GM12878 (cell line): Measurements from ENCODE around the gene EFHD2. TPM values are rescaled to one million over a fixed set of nuclear protein-coding genes. Genes with fewer than 3 reads are reported as not detected.

Experiments
- ATAC-seq: fragments of 200-7000 bp; cut with Tn5 transposase; 3 replicates; pipeline ENCODE4 v1.9.1; 2020; ENCODE audit warnings: mild to moderate bottlenecking, moderate library complexity
- BruUV-seq: library from RNA; stranded (reverse); fragments of 400-500 nt; replicated peaks from 2 replicates; lab custom pipeline; 2021; lab: Mats Ljungman, UMichigan
- CTCF ChIA-PET: fragments of 300-600 bp; sonication (Branson Sonifier 250); formaldehyde crosslinking; extraction: SDS; loops from one replicate; lab custom pipeline; 2021; ENCODE audit warnings: inconsistent platforms; lab: Yijun Ruan, JAX
- POLR2A ChIA-PET: fragments of 350-600 bp; formaldehyde crosslinking; extraction: SDS; loops from one replicate; lab custom pipeline; 2021; ENCODE audit warnings: inconsistent platforms; lab: Charles Lee
- RAD21 ChIA-PET: fragments of 300-600 bp; sonication (Branson Sonifier 250); formaldehyde crosslinking; loops from one replicate; lab custom pipeline; 2023; ENCODE audit warnings: antibody characterized with exemption; ENCODE audit not compliant: unreplicated experiment; lab: Charles Lee
- SMC1A ChIA-PET: fragments of 300-600 bp; sonication (Branson Sonifier 250); formaldehyde crosslinking; loops from one replicate; lab custom pipeline; 2023; ENCODE audit not compliant: unreplicated experiment, uncharacterized antibody; lab: Charles Lee
- DNase-seq: peaks from one replicate; pipeline ENCODE4 v3.0.0-alpha.2; 2011; ENCODE audit warnings: low read depth, low spot score
- FAIRE-seq: peaks from 3 replicates; lab custom pipeline; 2011; peaks lifted over from hg19 to GRCh38; lab: Jason Lieb, UNC
- H2AFZ ChIP-seq: 2 replicates; pipeline ENCODE4 v1.6.0; 2011; ENCODE audit warnings: low read depth, low read length, control low read depth; ENCODE audit not compliant: control insufficient read depth
- H3K27ac ChIP-seq: 2 replicates; pipeline ENCODE4 v1.5.1; 2011; ENCODE audit warnings: control low read depth; ENCODE audit not compliant: control insufficient read depth, insufficient read depth
- H3K27me3 ChIP-seq, 2 experiments: replicated peaks in 1 of 2; 2 replicates each; pipeline versions ENCODE4 v1.6.0 to v1.6.1; 2011; ENCODE audit warnings: low read length in 1 of 2; ENCODE audit not compliant: control insufficient read depth in 2 of 2, insufficient read depth in 2 of 2
- H3K36me3 ChIP-seq, 2 experiments: 2 replicates each; pipeline ENCODE4 v1.5.1; 2011; ENCODE audit warnings: low read length in 1 of 2; ENCODE audit not compliant: control insufficient read depth in 2 of 2, insufficient read depth in 2 of 2
- H3K4me1 ChIP-seq: 2 replicates; pipeline ENCODE4 v1.6.1; 2011; ENCODE audit warnings: mild to moderate bottlenecking, low read length, moderate library complexity, mixed read lengths; ENCODE audit not compliant: control insufficient read depth, insufficient read depth
- H3K4me2 ChIP-seq: 2 replicates; pipeline ENCODE4 v1.6.0; 2011; ENCODE audit warnings: control low read depth; ENCODE audit not compliant: control insufficient read depth, insufficient read depth
- H3K4me3 ChIP-seq: fragments of 200-600 bp; sonication (generic); 2 replicates; pipeline ENCODE4 v1.5.1; 2016
- H3K79me2 ChIP-seq: 2 replicates; pipeline ENCODE4 v1.6.0; 2011; ENCODE audit warnings: low read length; ENCODE audit not compliant: control insufficient read depth, insufficient read depth
- H3K9ac ChIP-seq: 2 replicates; pipeline ENCODE4 v1.8.0; 2011; ENCODE audit warnings: low read length, control low read depth, mixed read lengths; ENCODE audit not compliant: control insufficient read depth, insufficient read depth
- H3K9me3 ChIP-seq: replicated peaks from 3 replicates; pipeline ENCODE4 v1.5.1; 2011; ENCODE audit warnings: mild to moderate bottlenecking, low read length; ENCODE audit not compliant: control insufficient read depth, insufficient read depth
- H4K20me1 ChIP-seq: 2 replicates; pipeline ENCODE4 v1.6.0; 2011; ENCODE audit not compliant: control insufficient read depth, insufficient read depth
- ASH2L ChIP-seq: fragments of 300-600, 200-600 bp; sonication (generic); IDR thresholded peaks from 2 replicates; pipeline ENCODE4 v1.6.1; 2017; ENCODE audit warnings: low read depth, mild to moderate bottlenecking, borderline replicate concordance
- BRCA1 ChIP-seq: IDR thresholded peaks from 2 replicates; pipeline ENCODE4 v1.6.1; 2011; ENCODE audit warnings: low read depth, low read length, improper control_type of control experiment
- CHD4 ChIP-seq: fragments of 200-600 bp; sonication (generic); IDR thresholded peaks from 2 replicates; pipeline ENCODE4 v1.6.1; 2016; ENCODE audit warnings: mild to moderate bottlenecking
- EP300 ChIP-seq, 2 experiments: fragments of 150-350 bp in 1 of 2; IDR thresholded peaks; 2 replicates each; pipeline ENCODE4 v1.6.1; 2011 to 2012; ENCODE audit warnings: low read depth in 2 of 2, low read length in 2 of 2, borderline replicate concordance in 1 of 2, improper control_type of control experiment in 1 of 2, inconsistent platforms in 1 of 2; ENCODE audit not compliant: control insufficient read depth in 1 of 2
- HDAC2 ChIP-seq: fragments of 200-600 bp; sonication (generic); IDR thresholded peaks from 2 replicates; pipeline ENCODE4 v1.6.1; 2017
- KAT2A ChIP-seq: conservative IDR thresholded peaks from 2 replicates; pipeline ENCODE4 v1.6.1; 2011; ENCODE audit warnings: low read depth, low read length; ENCODE audit not compliant: control insufficient read depth
- KDM1A ChIP-seq: fragments of 200-600 bp; sonication (generic); IDR thresholded peaks from 2 replicates; pipeline ENCODE4 v1.6.1; 2016; ENCODE audit warnings: borderline replicate concordance
- PML ChIP-seq: IDR thresholded peaks from 2 replicates; pipeline ENCODE4 v1.6.1; 2012; ENCODE audit warnings: low read length, inconsistent platforms
- STAT1 ChIP-seq: fragments of 450-650 bp; conservative IDR thresholded peaks from 2 replicates; pipeline ENCODE4 v1.6.1; 2014; ENCODE audit warnings: antibody characterized with exemption, mild to moderate bottlenecking
- WGBS: methylation state at CpG from one replicate; pipeline ENCODE4 v1.1.6; 2016; ENCODE audit warnings: low lambda C conversion rate; ENCODE audit not compliant: insufficient replicate concordance, insufficient coverage; ENCODE audit errors: missing lambda C conversion rate; 5-methylcytosine and 5-hydroxymethylcytosine counted together
- in situ Hi-C: fragments of 300-500 bp; cut with MboI; formaldehyde crosslinking; loops from 9 replicates; pipeline ENCODE4 v1.14.3; 2018; ENCODE audit warnings: mixed read lengths
- intact Hi-C: fragments of 100-400 bp; cut with micrococcal nuclease; formaldehyde crosslinking; loops from one replicate; pipeline ENCODE4 v1.14.2; 2022; ENCODE audit not compliant: unreplicated experiment
- polyA plus RNA-seq, 11 experiments: library from polyadenylated mRNA; depleted of rRNA in 4 of 11; unstranded in 6 of 11; stranded (reverse) in 5 of 11; fragments of >200 nt; fragmentation: Nextera tagmentation in 4 of 11; fragmentation: Illumina TruSeq in 1 of 11; extraction: Ambion mirVana in 4 of 11; extraction: Trizol in 1 of 11; gene quantifications; 1 replicate in 1 of 11; 2 replicates in 10 of 11; pipeline versions ENCODE4 v1.2.1 to v1.2.3, GENCODE V29; 2011 to 2016; ENCODE audit warnings: inconsistent platforms in 2 of 11, missing spikeins in 2 of 11, low read depth in 1 of 11
- total RNA-seq, 4 experiments: library from RNA; depleted of rRNA in 3 of 4; stranded (reverse); fragments of >200 nt in 3 of 4; fragmentation: Illumina TruSeq in 1 of 4; extraction: Trizol in 1 of 4; gene quantifications; 2 replicates each; pipeline versions ENCODE4 v1.2.1 to v1.2.3, GENCODE V29; 2013 to 2021

EFHD2 gene
- total and polyA plus RNA-seq, 10 of the 15 experiments (the other 5 are each of a cell fraction or from before 2014, with no cell fraction given): 4.0 to 114 (median 66.1) TPM

DNA sequence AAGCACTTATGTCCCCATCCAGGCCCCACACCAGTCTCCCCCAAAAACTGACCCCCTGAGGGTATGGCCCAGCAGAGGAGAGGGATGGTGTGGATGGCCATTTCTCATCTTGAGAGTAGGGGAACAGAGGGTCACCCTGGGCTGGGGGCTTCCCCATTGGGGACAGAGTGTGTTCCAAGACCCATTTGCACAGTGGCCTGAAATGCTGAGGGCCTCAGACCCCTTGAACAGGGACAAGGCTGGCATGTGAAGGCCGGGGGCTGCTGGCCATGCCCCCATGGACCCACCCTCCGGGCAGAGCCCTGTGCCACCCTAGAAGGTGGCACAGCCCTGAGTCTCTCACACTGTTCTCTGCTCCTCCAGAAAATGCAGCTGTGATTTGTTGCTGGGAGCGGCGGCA lies 36.5 kb downstream of the EFHD2 start (continued):
- TF ChIP-seq EP300 (IDR thresholded peaks at IDR 0.05; ENCODE audit: borderline replicate concordance in 1 of 2, control insufficient read depth in 1 of 2, low read depth in 2 of 2, low read length in 2 of 2): no peak
- TF ChIP-seq CHD4: no peak
- no peak for TF ChIP-seq KDM1A
- no peak for TF ChIP-seq BRCA1
- TF ChIP-seq STAT1: no peak
- no peak for TF ChIP-seq ASH2L
- no peak for TF ChIP-seq KAT2A
- TF ChIP-seq HDAC2: no peak

DNA sequence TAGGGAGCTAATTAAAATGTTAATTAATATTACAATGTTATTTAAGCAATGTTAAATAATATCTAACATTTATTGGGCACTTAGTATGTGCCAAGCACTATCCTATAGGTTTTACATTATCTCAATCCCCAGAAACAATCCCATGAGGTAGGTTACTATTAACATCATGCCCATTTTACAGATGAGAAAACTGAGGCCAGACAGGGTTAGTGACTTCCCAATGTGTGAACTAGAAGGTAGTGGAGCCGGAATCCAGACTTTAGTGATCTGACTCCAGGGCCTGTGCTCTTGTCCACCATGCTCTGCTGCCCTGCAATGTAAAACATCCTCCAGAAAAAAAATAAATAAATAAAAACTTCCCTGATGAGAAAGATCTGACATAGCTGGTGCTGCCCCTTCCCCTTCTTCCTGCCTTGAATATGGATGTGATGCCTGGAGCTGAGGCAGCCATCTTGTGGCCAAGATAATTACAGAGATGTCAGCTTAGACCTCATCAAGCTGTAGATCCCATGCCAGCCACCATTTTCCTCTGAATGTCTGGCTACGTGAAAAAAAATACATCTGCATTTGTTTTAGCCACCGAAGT lies 39.3 kb downstream of the EFHD2 start:
- Histone ChIP-seq H3K4me2 (no peak overlapping the region), H3K4me3 (no peak overlapping the region), H3K9me3 (no peaks in the 10 kb centered on the region; the same call in 2 of the 3 replicates), H4K20me1 (no peaks in the 10 kb centered on the region), H3K9ac (no peak overlapping the region), H3K27me3 (no peaks in the 10 kb centered on the region), H3K27ac (no peak overlapping the region), H3K36me3 (no peaks in the 10 kb centered on the region), H2AFZ (no peak overlapping the region), H3K4me1 (no peaks in the 10 kb centered on the region), H3K79me2 (no peaks in the 10 kb centered on the region)
- in situ Hi-C loops (no loop called here), intact Hi-C loops (no loop called here)
- RAD21 ChIA-PET: no interaction called here
- no peak for TF ChIP-seq PML
- DNase-seq (no peak), ATAC-seq (no peak), FAIRE-seq (no peak)
- no TSS peak for BruUV-seq
- SMC1A ChIA-PET: interaction anchor here (2.2 kb wide), 1 partner anchor 126 kb away, joined by 6 read pairs; no protein-coding TSS in a partner anchor
- WGBS: 74% methylated on average over 3 of the region's 3 CpGs
- CTCF ChIA-PET: interaction anchor here (1.6 kb wide), 1 partner anchor 126 kb away, joined by 5 read pairs; no protein-coding TSS in a partner anchor
- POLR2A ChIA-PET: no interaction called here
